Measurements from ENCODE around the gene PPP1R9A.

- TF ChIP-seq, protein P1, sequence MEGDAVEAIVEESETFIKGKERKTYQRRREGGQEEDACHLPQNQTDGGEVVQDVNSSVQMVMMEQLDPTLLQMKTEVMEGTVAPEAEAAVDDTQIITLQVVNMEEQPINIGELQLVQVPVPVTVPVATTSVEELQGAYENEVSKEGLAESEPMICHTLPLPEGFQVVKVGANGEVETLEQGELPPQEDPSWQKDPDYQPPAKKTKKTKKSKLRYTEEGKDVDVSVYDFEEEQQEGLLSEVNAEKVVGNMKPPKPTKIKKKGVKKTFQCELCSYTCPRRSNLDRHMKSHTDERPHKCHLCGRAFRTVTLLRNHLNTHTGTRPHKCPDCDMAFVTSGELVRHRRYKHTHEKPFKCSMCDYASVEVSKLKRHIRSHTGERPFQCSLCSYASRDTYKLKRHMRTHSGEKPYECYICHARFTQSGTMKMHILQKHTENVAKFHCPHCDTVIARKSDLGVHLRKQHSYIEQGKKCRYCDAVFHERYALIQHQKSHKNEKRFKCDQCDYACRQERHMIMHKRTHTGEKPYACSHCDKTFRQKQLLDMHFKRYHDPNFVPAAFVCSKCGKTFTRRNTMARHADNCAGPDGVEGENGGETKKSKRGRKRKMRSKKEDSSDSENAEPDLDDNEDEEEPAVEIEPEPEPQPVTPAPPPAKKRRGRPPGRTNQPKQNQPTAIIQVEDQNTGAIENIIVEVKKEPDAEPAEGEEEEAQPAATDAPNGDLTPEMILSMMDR (IDR thresholded peaks at IDR 0.05 in 4 of 5, conservative IDR thresholded peaks at IDR 0.05 in 1 of 5), result peak; percentile 31 to 63 (median 59)
- no peak for TF ChIP-seq POLR2A (IDR thresholded peaks at IDR 0.05)
These were observed 339.5 kb downstream of the PPP1R9A start for GRCh38 chr7:95246831-95247370.
